ENCODE data around the gene BCL7A. TPM values are rescaled to one million over a fixed set of nuclear protein-coding genes. Genes with fewer than 3 reads are reported as not detected.
A peak's percentile ranks its signal among the peaks of the same experiment; 100 is the strongest.

BCL7A gene
- total RNA-seq, 1 experiment from 2014 or later: 31.6 TPM

DNA sequence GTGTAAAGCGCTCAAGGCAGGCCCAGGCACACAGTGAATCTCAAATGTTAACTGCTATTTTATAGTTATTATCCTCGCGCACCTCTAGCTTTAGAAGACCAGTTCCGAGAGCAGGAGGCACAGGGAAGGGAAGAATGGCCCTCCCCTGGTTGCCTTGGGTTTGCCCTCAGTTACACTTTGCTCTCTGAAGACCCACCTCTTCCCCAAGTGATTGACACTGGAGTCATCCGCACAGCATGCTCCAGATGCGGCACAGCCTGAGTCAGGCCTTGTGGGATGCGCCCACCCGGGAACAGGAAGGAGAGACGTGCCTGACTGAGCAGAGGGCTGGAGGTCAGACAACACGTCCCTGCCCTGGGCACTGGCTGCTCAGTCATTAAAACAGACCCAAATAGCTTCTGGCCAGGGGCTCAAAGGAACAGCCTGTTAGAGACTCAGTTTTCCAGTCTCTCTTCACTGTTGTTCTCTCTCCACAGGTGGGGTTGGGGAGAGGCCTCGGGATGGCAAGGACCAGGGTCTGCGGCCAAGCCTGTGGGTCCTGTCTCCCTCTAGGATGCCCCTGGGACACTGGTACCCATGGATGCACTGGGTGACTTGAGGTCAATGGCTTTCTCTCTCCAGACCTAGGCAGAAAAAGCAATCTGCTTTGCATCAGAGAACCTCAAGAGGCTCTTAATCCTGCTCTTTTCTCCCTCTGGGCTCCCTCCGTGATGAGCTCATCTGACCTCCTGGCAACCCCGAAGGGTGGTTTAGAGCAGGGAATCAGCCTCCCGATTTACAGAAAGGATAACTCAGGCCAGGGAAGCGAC is 43.3 kb downstream of the BCL7A start:
- no peaks in the 10 kb centered on the region for H3K9me2 ChIP-seq (replicated peaks; ENCODE audit: low read length)
- intact Hi-C loops (cut with micrococcal nuclease): no loop called here
- H3K9ac ChIP-seq (ENCODE audit: low read length): no peak overlapping the region
- H3K9me3 ChIP-seq (ENCODE audit: low read length): no peaks in the 10 kb centered on the region
- H3K4me3 ChIP-seq (ENCODE audit: low read length): no peak overlapping the region
- H3F3A ChIP-seq (ENCODE audit: low read length, unreplicated experiment): peaks cover 17% of the 10 kb centered on the region
- no peak overlapping the region for H3K27ac ChIP-seq (ENCODE audit: low read length)
- POLR2A ChIA-PET (ENCODE audit: unreplicated experiment): no interaction called here
- H3K36me3 ChIP-seq (ENCODE audit: low read depth, low read length): peaks cover 7% of the 10 kb centered on the region; the same call in 1 of the 2 replicates
- no peaks in the 10 kb centered on the region for H3K79me2 ChIP-seq (ENCODE audit: low read length)
- DNase-seq (peak; percentile 63), ATAC-seq (peak; percentile 23; the same call in 1 of the 2 replicates)
- no peak overlapping the region for H2AFZ ChIP-seq (ENCODE audit: low read length)
- peaks cover 38% of the 10 kb centered on the region for H3K4me1 ChIP-seq (ENCODE audit: insufficient read depth, low read length)
- peak overlapping the region; percentile 25; the same call in 1 of the 2 replicates for H3K4me2 ChIP-seq (ENCODE audit: low read length)
- H4K20me1 ChIP-seq (ENCODE audit: low read length): no peaks in the 10 kb centered on the region
- no peaks in the 10 kb centered on the region for H3K27me3 ChIP-seq (ENCODE audit: low read length)
- CTCF ChIA-PET: interaction anchor here (1.0 kb wide), 1 partner anchor 47 kb away, joined by 3 read pairs; no protein-coding TSS in a partner anchor
- BruUV-seq (replicated peaks): no TSS peak
- TF ChIP-seq, protein P1, sequence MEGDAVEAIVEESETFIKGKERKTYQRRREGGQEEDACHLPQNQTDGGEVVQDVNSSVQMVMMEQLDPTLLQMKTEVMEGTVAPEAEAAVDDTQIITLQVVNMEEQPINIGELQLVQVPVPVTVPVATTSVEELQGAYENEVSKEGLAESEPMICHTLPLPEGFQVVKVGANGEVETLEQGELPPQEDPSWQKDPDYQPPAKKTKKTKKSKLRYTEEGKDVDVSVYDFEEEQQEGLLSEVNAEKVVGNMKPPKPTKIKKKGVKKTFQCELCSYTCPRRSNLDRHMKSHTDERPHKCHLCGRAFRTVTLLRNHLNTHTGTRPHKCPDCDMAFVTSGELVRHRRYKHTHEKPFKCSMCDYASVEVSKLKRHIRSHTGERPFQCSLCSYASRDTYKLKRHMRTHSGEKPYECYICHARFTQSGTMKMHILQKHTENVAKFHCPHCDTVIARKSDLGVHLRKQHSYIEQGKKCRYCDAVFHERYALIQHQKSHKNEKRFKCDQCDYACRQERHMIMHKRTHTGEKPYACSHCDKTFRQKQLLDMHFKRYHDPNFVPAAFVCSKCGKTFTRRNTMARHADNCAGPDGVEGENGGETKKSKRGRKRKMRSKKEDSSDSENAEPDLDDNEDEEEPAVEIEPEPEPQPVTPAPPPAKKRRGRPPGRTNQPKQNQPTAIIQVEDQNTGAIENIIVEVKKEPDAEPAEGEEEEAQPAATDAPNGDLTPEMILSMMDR (conservative IDR thresholded peaks at IDR 0.05; ENCODE audit: low read depth, low read length): no peak
- TF ChIP-seq EZH2 (IDR thresholded peaks at IDR 0.05; ENCODE audit: low read length, unreplicated experiment): no peak
- no peak for TF ChIP-seq EZH2phosphoT487 (IDR thresholded peaks at IDR 0.05; ENCODE audit: borderline replicate concordance, low read length)

DNA sequence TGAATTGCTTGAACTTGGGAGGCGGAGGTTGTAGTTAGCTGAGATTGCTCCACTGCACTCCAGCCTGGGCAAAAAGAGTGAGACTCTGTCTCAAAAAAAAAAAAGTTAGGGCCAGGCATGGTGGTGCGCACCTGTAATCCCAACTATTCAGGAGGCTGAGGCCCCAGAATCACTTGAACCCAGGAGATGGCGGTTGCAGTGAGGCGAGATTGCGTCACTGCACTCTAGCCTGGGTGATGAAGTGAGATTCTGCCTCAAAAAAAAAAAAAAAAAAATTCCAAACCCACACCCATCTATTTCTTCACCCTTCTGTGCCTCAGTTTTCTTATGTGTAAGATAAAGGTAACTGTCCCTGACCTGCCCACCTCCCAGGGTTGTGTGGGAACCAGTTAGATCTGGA is 45.9 kb downstream of the BCL7A start:
- TF ChIP-seq EZH2 (IDR thresholded peaks at IDR 0.05; ENCODE audit: low read length, unreplicated experiment): no peak
- no peak for TF ChIP-seq EZH2phosphoT487 (IDR thresholded peaks at IDR 0.05; ENCODE audit: borderline replicate concordance, low read length)
- TF ChIP-seq, protein P1 (conservative IDR thresholded peaks at IDR 0.05; ENCODE audit: low read depth, low read length): no peak
- no peak overlapping the region for H3K27ac ChIP-seq (ENCODE audit: low read length)
- peaks cover 12% of the 10 kb centered on the region for H3F3A ChIP-seq (ENCODE audit: low read length, unreplicated experiment)
- no peaks in the 10 kb centered on the region for H4K20me1 ChIP-seq (ENCODE audit: low read length)
- H3K9me2 ChIP-seq (replicated peaks; ENCODE audit: low read length): no peaks in the 10 kb centered on the region
- no peak for ATAC-seq
- ChIA-PET POLR2A (ENCODE audit: unreplicated experiment) (no interaction called here), CTCF (no interaction called here)
- H3K79me2 ChIP-seq (ENCODE audit: low read length): no peaks in the 10 kb centered on the region
- no peak overlapping the region for H3K4me3 ChIP-seq (ENCODE audit: low read length)
- BruUV-seq (replicated peaks): no TSS peak
- no peaks in the 10 kb centered on the region for H3K27me3 ChIP-seq (ENCODE audit: low read length)
- H3K9ac ChIP-seq (ENCODE audit: low read length): no peak overlapping the region
- no peak overlapping the region for H2AFZ ChIP-seq (ENCODE audit: low read length)
- H3K36me3 ChIP-seq (ENCODE audit: low read depth, low read length): no peaks in the 10 kb centered on the region
- no peaks in the 10 kb centered on the region for H3K9me3 ChIP-seq (ENCODE audit: low read length)
- H3K4me2 ChIP-seq (ENCODE audit: low read length): no peak overlapping the region
- DNase-seq: no peak
- intact Hi-C loops (cut with micrococcal nuclease): no loop called here
- H3K4me1 ChIP-seq (ENCODE audit: insufficient read depth, low read length): peaks cover 35% of the 10 kb centered on the region

DNA sequence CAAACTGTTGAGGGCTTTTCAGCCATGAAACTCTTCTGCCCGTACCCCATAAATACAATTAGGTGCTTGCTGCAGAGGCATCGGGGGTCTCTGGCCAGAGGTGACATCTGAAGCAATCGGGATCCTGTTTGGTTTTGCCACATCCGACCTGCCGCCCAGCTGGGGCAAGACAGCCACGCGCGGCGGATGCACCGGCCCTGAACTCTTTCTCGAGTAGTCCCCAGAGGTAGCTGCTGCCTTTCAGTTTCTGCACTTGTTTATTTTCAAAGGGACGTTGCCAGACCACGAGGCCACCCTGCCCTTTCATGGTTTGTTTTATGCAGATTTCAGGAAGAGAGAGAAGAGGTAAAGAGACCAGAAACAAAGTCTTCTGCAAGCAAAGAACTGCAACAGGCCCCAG is 46.3 kb downstream of the BCL7A start:
- intact Hi-C loops (cut with micrococcal nuclease): no loop called here
- Histone ChIP-seq H3K27ac (ENCODE audit: low read length) (no peak overlapping the region), H3K9me2 (replicated peaks; ENCODE audit: low read length) (no peaks in the 10 kb centered on the region), H3K9me3 (ENCODE audit: low read length) (no peaks in the 10 kb centered on the region), H3K9ac (ENCODE audit: low read length) (no peak overlapping the region), H3K4me1 (ENCODE audit: insufficient read depth, low read length) (peaks cover 32% of the 10 kb centered on the region), H3K4me3 (ENCODE audit: low read length) (no peak overlapping the region), H3K36me3 (ENCODE audit: low read depth, low read length) (no peaks in the 10 kb centered on the region), H3K4me2 (ENCODE audit: low read length) (no peak overlapping the region), H4K20me1 (ENCODE audit: low read length) (no peaks in the 10 kb centered on the region), H3F3A (ENCODE audit: low read length, unreplicated experiment) (peaks cover 8% of the 10 kb centered on the region), H3K79me2 (ENCODE audit: low read length) (no peaks in the 10 kb centered on the region), H2AFZ (ENCODE audit: low read length) (no peak overlapping the region), H3K27me3 (ENCODE audit: low read length) (no peaks in the 10 kb centered on the region)
- ATAC-seq: no peak
- no TSS peak for BruUV-seq (replicated peaks)
- POLR2A ChIA-PET (ENCODE audit: unreplicated experiment): no interaction called here
- DNase-seq: no peak
- CTCF ChIA-PET: no interaction called here
- TF ChIP-seq, protein P1 (conservative IDR thresholded peaks at IDR 0.05; ENCODE audit: low read depth, low read length): no peak
- TF ChIP-seq EZH2 (IDR thresholded peaks at IDR 0.05; ENCODE audit: low read length, unreplicated experiment) (no peak), EZH2phosphoT487 (IDR thresholded peaks at IDR 0.05; ENCODE audit: borderline replicate concordance, low read length) (no peak)
